H1 (cell line): Measurements from ENCODE around the gene PRPF4. TPM values are rescaled to one million over a fixed set of nuclear protein-coding genes. Genes with fewer than 3 reads are reported as not detected.

Source experiments
- CTCF ChIA-PET: fragments of 300-600 bp; sonication (Branson Sonifier 250); formaldehyde crosslinking; loops from one replicate; lab custom pipeline; 2021; ENCODE audit not compliant: partially characterized antibody; lab: Charles Lee
- POLR2A ChIA-PET: fragments of 300-600 bp; sonication (Branson Sonifier 250); formaldehyde crosslinking; loops from one replicate; lab custom pipeline; 2021; ENCODE audit warnings: inconsistent platforms; ENCODE audit not compliant: partially characterized antibody; lab: Charles Lee
- DNase-seq, 2 experiments: peaks; one replicate each; pipeline versions ENCODE4 v3.0.0 to v3.0.0-alpha.2; 2010 to 2022; ENCODE audit warnings: low spot score in 2 of 2, low read depth in 1 of 2, mixed read lengths in 1 of 2
- FAIRE-seq: peaks from 2 replicates; lab custom pipeline; 2011; peaks lifted over from hg19 to GRCh38; lab: Jason Lieb, UNC
- H2AFZ ChIP-seq: 2 replicates; pipeline ENCODE4 v1.8.1; 2012; ENCODE audit warnings: low read length, inconsistent platforms
- H2AK5ac ChIP-seq: 2 replicates; pipeline ENCODE4 v1.6.1; 2013; ENCODE audit warnings: low read depth, low read length
- H2BK120ac ChIP-seq: replicated peaks from 2 replicates; pipeline ENCODE3; 2013; ENCODE audit warnings: low read depth, low read length, inconsistent platforms
- H2BK12ac ChIP-seq: 2 replicates; pipeline ENCODE4 v1.6.1; 2013; ENCODE audit warnings: low read depth, low read length
- H2BK15ac ChIP-seq: 2 replicates; pipeline ENCODE4 v1.6.1; 2013; ENCODE audit warnings: low read length
- H2BK20ac ChIP-seq: 2 replicates; pipeline ENCODE4 v1.6.1; 2013; ENCODE audit warnings: low read length
- H2BK5ac ChIP-seq: 2 replicates; pipeline ENCODE4 v1.6.1; 2013; ENCODE audit warnings: low read depth, low read length
- H3K14ac ChIP-seq: 2 replicates; pipeline ENCODE4 v1.6.1; 2013; ENCODE audit warnings: inconsistent platforms; ENCODE audit not compliant: insufficient read length
- H3K18ac ChIP-seq: 2 replicates; pipeline ENCODE4 v1.6.1; 2013; ENCODE audit warnings: low read length; ENCODE audit errors: extremely low read depth
- H3K23ac ChIP-seq: 2 replicates; pipeline ENCODE4 v1.6.1; 2013; ENCODE audit warnings: inconsistent platforms; ENCODE audit not compliant: insufficient read length
- H3K23me2 ChIP-seq: 2 replicates; pipeline ENCODE4 v1.6.1; 2013; ENCODE audit warnings: low read depth, low read length
- H3K27ac ChIP-seq: 2 replicates; pipeline ENCODE4 v1.6.1; 2011; ENCODE audit warnings: low read depth, low read length, inconsistent platforms
- H3K27me3 ChIP-seq, 4 experiments: replicated peaks in 1 of 4; 1 replicate in 1 of 4; 2 replicates in 3 of 4; pipeline versions ENCODE4 v1.6.1 to v1.8.1; 2011 to 2013; ENCODE audit warnings: low read length in 3 of 4, mild to moderate bottlenecking in 3 of 4, inconsistent platforms in 2 of 4, mixed read lengths in 2 of 4, moderate library complexity in 1 of 4; ENCODE audit not compliant: control insufficient read depth in 3 of 4, insufficient read depth in 3 of 4; ENCODE audit errors: extremely low read depth in 1 of 4
- H3K36me3 ChIP-seq, 4 experiments: 2 replicates each; pipeline versions ENCODE4 v1.6.1 to v1.8.1; 2011 to 2013; ENCODE audit warnings: mild to moderate bottlenecking in 4 of 4, low read length in 3 of 4, moderate library complexity in 2 of 4, control low read depth in 1 of 4, inconsistent platforms in 1 of 4; ENCODE audit not compliant: insufficient read depth in 4 of 4, control insufficient read depth in 2 of 4
- H3K4ac ChIP-seq: replicated peaks from 2 replicates; pipeline ENCODE3; 2013; ENCODE audit warnings: low read length, low read depth, mixed read lengths, inconsistent platforms; ENCODE audit not compliant: insufficient read length
- H3K4me1 ChIP-seq, 4 experiments: replicated peaks in 1 of 4; 1 replicate in 1 of 4; 2 replicates in 3 of 4; pipeline versions ENCODE4 v1.6.1 to v1.8.1; 2011 to 2013; ENCODE audit warnings: low read length in 3 of 4, inconsistent platforms in 2 of 4, mixed read lengths in 1 of 4; ENCODE audit not compliant: insufficient read depth in 4 of 4, control insufficient read depth in 3 of 4
- H3K4me2 ChIP-seq, 2 experiments: 2 replicates each; pipeline versions ENCODE4 v1.6.1 to v1.8.1; 2011 to 2013; ENCODE audit warnings: low read depth in 2 of 2, low read length in 2 of 2, control low read depth in 1 of 2, inconsistent platforms in 1 of 2, mild to moderate bottlenecking in 1 of 2; ENCODE audit not compliant: insufficient read depth in 1 of 2
- H3K4me3 ChIP-seq, 4 experiments: fragments of 200-600, 300-600 bp in 1 of 4; sonication (generic), shearing (Covaris generic), sonication (Bioruptor Twin) in 1 of 4; 2 replicates each; pipeline versions ENCODE4 v1.5.1 to v1.8.1; 2011 to 2016; ENCODE audit warnings: low read length in 4 of 4, low read depth in 3 of 4, control low read depth in 2 of 4, inconsistent platforms in 2 of 4, mild to moderate bottlenecking in 2 of 4, mixed read lengths in 1 of 4, moderate library complexity in 1 of 4; ENCODE audit not compliant: insufficient read depth in 2 of 4; ENCODE audit errors: extremely low read depth in 1 of 4
- H3K56ac ChIP-seq: replicated peaks from 2 replicates; pipeline ENCODE3; 2013; ENCODE audit warnings: low read depth, mild to moderate bottlenecking, mixed read lengths, low read length, inconsistent platforms; ENCODE audit not compliant: insufficient read length
- H3K79me1 ChIP-seq: 2 replicates; pipeline ENCODE4 v1.6.1; 2013; ENCODE audit warnings: low read depth, low read length, control low read depth
- H3K79me2 ChIP-seq, 2 experiments: 2 replicates each; pipeline versions ENCODE4 v1.6.1 to v1.8.1; 2012 to 2013; ENCODE audit warnings: low read length in 2 of 2, mild to moderate bottlenecking in 2 of 2, inconsistent platforms in 1 of 2; ENCODE audit not compliant: insufficient read depth in 2 of 2, control insufficient read depth in 1 of 2
- H3K9ac ChIP-seq, 4 experiments: replicated peaks in 1 of 4; 1 replicate in 1 of 4; 2 replicates in 3 of 4; pipeline versions ENCODE4 v1.6.1 to v1.8.1; 2011 to 2013; ENCODE audit warnings: low read depth in 3 of 4, low read length in 3 of 4, control low read depth in 2 of 4, mild to moderate bottlenecking in 2 of 4, moderate library complexity in 2 of 4, inconsistent platforms in 1 of 4; ENCODE audit errors: extremely low read depth in 1 of 4
- H3K9me3 ChIP-seq, 2 experiments: 2 replicates each; pipeline versions ENCODE4 v1.6.1 to v1.8.1; 2012 to 2013; ENCODE audit warnings: mild to moderate bottlenecking in 2 of 2, moderate library complexity in 2 of 2, control low read depth in 1 of 2, inconsistent platforms in 1 of 2, low read depth in 1 of 2, low read length in 1 of 2, mixed read lengths in 1 of 2; ENCODE audit not compliant: insufficient read depth in 2 of 2
- H4K20me1 ChIP-seq, 2 experiments: replicated peaks in 1 of 2; 2 replicates each; pipeline versions ENCODE3 to v1.8.1; 2011 to 2013; ENCODE audit warnings: inconsistent platforms in 2 of 2, low read length in 2 of 2, mild to moderate bottlenecking in 1 of 2; ENCODE audit not compliant: insufficient read depth in 2 of 2, control insufficient read depth in 1 of 2
- H4K5ac ChIP-seq: 2 replicates; pipeline ENCODE4 v1.6.1; 2013; ENCODE audit warnings: low read length, low read depth, mixed read lengths, inconsistent platforms; ENCODE audit not compliant: insufficient read length
- H4K8ac ChIP-seq: 2 replicates; pipeline ENCODE4 v1.8.0; 2013; ENCODE audit warnings: mild to moderate bottlenecking, moderate library complexity, low read length, inconsistent platforms; ENCODE audit not compliant: insufficient read depth; ENCODE audit errors: extremely low read depth
- H4K91ac ChIP-seq: replicated peaks from 2 replicates; pipeline ENCODE3; 2013; ENCODE audit warnings: low read length, mixed read lengths, inconsistent platforms; ENCODE audit not compliant: insufficient read length
- CTBP2 ChIP-seq: IDR thresholded peaks from 2 replicates; pipeline ENCODE4 v1.7.0; 2011; ENCODE audit warnings: borderline replicate concordance, mild to moderate bottlenecking, moderate library complexity, mixed read lengths, low read length; ENCODE audit not compliant: insufficient read depth, insufficient read length
- EZH2 ChIP-seq: fragments of 200-600 bp; sonication (generic); IDR thresholded peaks from 2 replicates; pipeline ENCODE4 v1.7.1; 2012; ENCODE audit warnings: low read depth, mild to moderate bottlenecking, moderate library complexity, low read length, inconsistent platforms; ENCODE audit not compliant: severe bottlenecking
- GTF2F1 ChIP-seq: IDR thresholded peaks from 2 replicates; pipeline ENCODE4 v1.6.1; 2012; ENCODE audit warnings: low read depth, low read length, improper control_type of control experiment, borderline replicate concordance
- KDM1A ChIP-seq: fragments of 200-600, 300-600 bp; sonication (generic); IDR thresholded peaks from 2 replicates; pipeline ENCODE4 v1.7.1; 2016; ENCODE audit warnings: mild to moderate bottlenecking, low read length, borderline replicate concordance
- KDM4A ChIP-seq: IDR thresholded peaks from one replicate; pipeline ENCODE4 v1.7.1; 2012; ENCODE audit warnings: low read depth, mild to moderate bottlenecking, moderate library complexity, low read length, inconsistent platforms; ENCODE audit not compliant: severe bottlenecking
- SIN3A ChIP-seq, 2 experiments: IDR thresholded peaks in 1 of 2; conservative IDR thresholded peaks in 1 of 2; 2 replicates each; pipeline ENCODE4 v1.6.1; 2011 to 2012; ENCODE audit warnings: low read length in 2 of 2, improper control_type of control experiment in 1 of 2, low read depth in 1 of 2, mild to moderate bottlenecking in 1 of 2
- SIRT6 ChIP-seq: IDR thresholded peaks from one replicate; pipeline ENCODE4 v1.7.1; 2012; ENCODE audit warnings: low read length, inconsistent platforms
- TAF7 ChIP-seq: optimal IDR thresholded peaks from 2 replicates; pipeline ENCODE3; 2011; ENCODE audit warnings: low read depth, mild to moderate bottlenecking, inconsistent platforms, low read length, moderate library complexity, borderline replicate concordance
- TBP ChIP-seq: IDR thresholded peaks from 2 replicates; pipeline ENCODE4 v1.6.1; 2011; ENCODE audit warnings: low read depth, low read length, improper control_type of control experiment
- WGBS, 2 experiments: shearing (Covaris generic) in 1 of 2; methylation state at CpG; one replicate each; pipeline versions ENCODE4 v1.1.6 to v1.1.7; 2013 to 2015; ENCODE audit warnings: low lambda C conversion rate in 2 of 2, mixed read lengths in 2 of 2, inconsistent platforms in 1 of 2, low coverage in 1 of 2, missing lambda C conversion rate in 1 of 2; ENCODE audit not compliant: insufficient replicate concordance in 2 of 2, insufficient coverage in 1 of 2, insufficient read length in 1 of 2; ENCODE audit errors: extremely low coverage in 1 of 2, missing lambda C conversion rate in 1 of 2; 5-methylcytosine and 5-hydroxymethylcytosine counted together
- polyA plus RNA-seq, 7 experiments: library from polyadenylated mRNA; depleted of rRNA in 3 of 7; stranded (reverse) in 5 of 7; unstranded in 2 of 7; fragments of >200 nt in 5 of 7; fragments of 200-250 nt in 2 of 7; gene quantifications; 1 replicate in 5 of 7; 2 replicates in 1 of 7; 4 replicates in 1 of 7; pipeline versions ENCODE4 v1.2.1 to v1.2.3, GENCODE V29; 2011 to 2013; ENCODE audit warnings: missing spikeins in 2 of 7, mixed read lengths in 2 of 7
- total RNA-seq: library from RNA; stranded (reverse); fragmentation: NEBNext Ultra II Directional; extraction: Animal tissue kit (Norgen Biotek cat#: 25700); gene quantifications from 2 replicates; pipeline ENCODE4 v1.2.1, GENCODE V29; 2021

The PRPF4 gene
- total and polyA plus RNA-seq, 2 of the 8 experiments (the other 6 are each of a cell fraction or from before 2014, with no cell fraction given): 15.2 to 33.4 TPM

- no peak overlapping the region for H3K4ac ChIP-seq
- peaks cover 0 to 7% (median 3%) of the 10 kb centered on the region in 4 experiments; a peak in 2 of 7 replicates for H3K27me3 ChIP-seq
- H2BK15ac ChIP-seq: no peak overlapping the region
- DNase-seq (no peak), FAIRE-seq (no peak)
- 75% methylated on average over 9 of the region's 9 CpGs; no CpG with 5 or more reads in 1 of the 2 experiments for WGBS, 2 experiments
- no peaks in the 10 kb centered on the region for H4K20me1 ChIP-seq
- no peak overlapping the region for H3K27ac ChIP-seq
- no peak overlapping the region for H4K91ac ChIP-seq
- H3K9me3 ChIP-seq: no peaks in the 10 kb centered on the region
- H3K4me2 ChIP-seq: no peak overlapping the region
- ChIA-PET CTCF (interaction anchor here (0.6 to 1.6 kb wide), 4 partner anchors 24 to 535 kb away, joined by 3 to 5 read pairs (median 4); partner anchors contain the start of gene CDC26), POLR2A (interaction anchor here (1.2 to 3.5 kb wide), 4 partner anchors 9 to 83 kb away, joined by 3 to 11 read pairs (median 4); partner anchors contain the start of gene HDHD3)
- H2AK5ac ChIP-seq: no peak overlapping the region
- no peak overlapping the region for H3K23ac ChIP-seq
- no peak overlapping the region for H3K14ac ChIP-seq
- no peak overlapping the region for H2BK5ac ChIP-seq
- H3K4me3 ChIP-seq: no peak overlapping the region
- H2BK120ac ChIP-seq: no peak overlapping the region
- H3K79me1 ChIP-seq: no peaks in the 10 kb centered on the region
- no peak overlapping the region for H2BK20ac ChIP-seq
- H3K23me2 ChIP-seq: peaks cover 4% of the 10 kb centered on the region
- no peak overlapping the region for H4K8ac ChIP-seq
- no peaks in the 10 kb centered on the region for H3K79me2 ChIP-seq
- no peaks in the 10 kb centered on the region for H3K36me3 ChIP-seq
- TF ChIP-seq KDM4A (no peak), KDM1A (no peak), SIN3A (conservative IDR thresholded peaks at IDR 0.05 in 1 of 2, IDR thresholded peaks at IDR 0.05 in 1 of 2; ENCODE audit: low read depth in 1 of 2, low read length in 2 of 2) (no peak), SIRT6 (no peak), CTBP2 (no peak), EZH2 (no peak), GTF2F1 (no peak), TBP (no peak), TAF7 (no peak)
- no peak overlapping the region for H3K56ac ChIP-seq
- H3K18ac ChIP-seq: no peak overlapping the region
- no peak overlapping the region for H3K9ac ChIP-seq
- peaks cover 0 to 2% (median 0%) of the 10 kb centered on the region in 4 experiments; a peak in 2 of 7 replicates for H3K4me1 ChIP-seq
- H4K5ac ChIP-seq: no peak overlapping the region
- H2AFZ ChIP-seq: no peak overlapping the region
- no peak overlapping the region for H2BK12ac ChIP-seq
Measured at GRCh38 chr9:113341712-113342410, 66.4 kb downstream of the PRPF4 start.
